ENCODE measurements around the gene RAB11FIP4. TPM values are rescaled to one million over a fixed set of nuclear protein-coding genes. Genes with fewer than 3 reads are reported as not detected.
"Not testable (repeated sequence)": the region's sequence is repeated elsewhere in the genome, so short reads cannot be mapped to it uniquely, and the experiment has no call there.

RAB11FIP4 gene
- 10 to 100 TPM in 2 of 7 donors, 1 to 10 TPM in 5; 3.1 to 16.5 (median 6.4) TPM for total RNA-seq
- 1 to 10 TPM; 1.8 to 4.5 TPM for polyA plus RNA-seq
- long read RNA-seq, donor 1, partial matches to known transcripts = 41 of 52 reads
- long read RNA-seq, donor 1, other reads (novel, unspliced or antisense) = 10 of 52 reads
- long read RNA-seq, donor 2, full-length matches to known transcripts = 6 of 6 reads
- long read RNA-seq, donor 2, partial matches to known transcripts = 0 of 6 reads
- long read RNA-seq, donor 2, other reads (novel, unspliced or antisense) = 0 of 6 reads
- long read RNA-seq, donor 3, partial matches to known transcripts = 2 of 6 reads
- long read RNA-seq, donor 3, other reads (novel, unspliced or antisense) = 1 of 6 reads

- Histone ChIP-seq H3K27ac (no peak within 1 kb of the TSS), H3K9me3 (no peaks in the 10 kb centered on the region), H3K4me1 (ENCODE audit: insufficient read depth) (no peaks in the 10 kb centered on the region), H3K36me3 (no peaks in the 10 kb centered on the region), H3K4me3 (peak within 1 kb of the TSS; percentile 36), H3K27me3 (no peaks in the 10 kb centered on the region)
- intact Hi-C loops (cut with DNase I) = no loop called here
- DNase-seq = peak in 1 of 5 donors; percentile 7
- 1% methylated on average over 11 to 57 of the region's 69 CpGs for WGBS, 3 donors
- no peak for TF ChIP-seq EP300 (IDR thresholded peaks at IDR 0.05)
- TF ChIP-seq POLR2A (IDR thresholded peaks at IDR 0.05) = no peak
- TF ChIP-seq CTCF (IDR thresholded peaks at IDR 0.05) = no peak
Observed at GRCh38 chr17:31391496-31391949, at the start of gene RAB11FIP4. RAB11FIP4 (plus strand) TSS chr17:31391675; CDS start chr17:31391853, 178 bp downstream.

GRCh38 chr17:31345191-31345747 lies 46.2 kb upstream of the RAB11FIP4 start:
- H3K27me3 ChIP-seq; H3K36me3 ChIP-seq; H3K27ac ChIP-seq; H3K4me3 ChIP-seq; H3K4me1 ChIP-seq (ENCODE audit: insufficient read depth); DNase-seq; intact Hi-C loops (cut with DNase I); H3K9me3 ChIP-seq: not testable (repeated sequence)
- WGBS, 3 donors = 93 to 97% (median 93%) methylated on average over 12 to 23 of the region's 34 CpGs

GRCh38 chr17:31349454-31349853 lies 42.0 kb upstream of the RAB11FIP4 start:
- intact Hi-C loops (cut with DNase I) = no loop called here
- no peak overlapping the region for H3K4me3 ChIP-seq
- no peak for DNase-seq
- H3K9me3 ChIP-seq = no peaks in the 10 kb centered on the region
- H3K36me3 ChIP-seq = no peaks in the 10 kb centered on the region
- TF ChIP-seq POLR2A (IDR thresholded peaks at IDR 0.05) (no peak), CTCF (IDR thresholded peaks at IDR 0.05) (no peak), EP300 (IDR thresholded peaks at IDR 0.05) (no peak)
- no peaks in the 10 kb centered on the region for H3K4me1 ChIP-seq (ENCODE audit: insufficient read depth)
- no peak overlapping the region for H3K27ac ChIP-seq
- no peaks in the 10 kb centered on the region for H3K27me3 ChIP-seq

GRCh38 chr17:31355935-31356334 lies 35.5 kb upstream of the RAB11FIP4 start:
- Histone ChIP-seq H3K36me3 (no peaks in the 10 kb centered on the region), H3K9me3 (no peaks in the 10 kb centered on the region), H3K27ac (no peak overlapping the region), H3K4me3 (no peak overlapping the region), H3K27me3 (no peaks in the 10 kb centered on the region), H3K4me1 (ENCODE audit: insufficient read depth) (peaks cover 1% of the 10 kb centered on the region)
- DNase-seq = no peak
- no peak for TF ChIP-seq EP300 (IDR thresholded peaks at IDR 0.05)
- no peak for TF ChIP-seq POLR2A (IDR thresholded peaks at IDR 0.05)
- no peak for TF ChIP-seq CTCF (IDR thresholded peaks at IDR 0.05)
- intact Hi-C loops (cut with DNase I) = no loop called here
- 41 to 64% (median 48%) methylated on average over 1 of the region's 1 CpG for WGBS, 3 donors

GRCh38 chr17:31357091-31357490 lies 34.4 kb upstream of the RAB11FIP4 start:
- H3K9me3 ChIP-seq = no peaks in the 10 kb centered on the region
- 18 to 42% (median 23%) methylated on average over 2 of the region's 2 CpGs for WGBS, 3 donors
- H3K4me3 ChIP-seq = no peak overlapping the region
- no peaks in the 10 kb centered on the region for H3K36me3 ChIP-seq
- no peaks in the 10 kb centered on the region for H3K27me3 ChIP-seq
- no peak overlapping the region for H3K27ac ChIP-seq
- H3K4me1 ChIP-seq (ENCODE audit: insufficient read depth) = peaks cover 1% of the 10 kb centered on the region
- TF ChIP-seq EP300 (IDR thresholded peaks at IDR 0.05) = no peak
- no peak for TF ChIP-seq POLR2A (IDR thresholded peaks at IDR 0.05)
- TF ChIP-seq CTCF (IDR thresholded peaks at IDR 0.05) = no peak
- DNase-seq = no peak
- intact Hi-C loops (cut with DNase I) = no loop called here
